ENCODE data around the gene NCOA1. TPM values are rescaled to one million over a fixed set of nuclear protein-coding genes. Genes with fewer than 3 reads are reported as not detected.

Gene NCOA1
- polyA plus RNA-seq, 1 donor from 2014 or later: 23.0 TPM

DNA sequence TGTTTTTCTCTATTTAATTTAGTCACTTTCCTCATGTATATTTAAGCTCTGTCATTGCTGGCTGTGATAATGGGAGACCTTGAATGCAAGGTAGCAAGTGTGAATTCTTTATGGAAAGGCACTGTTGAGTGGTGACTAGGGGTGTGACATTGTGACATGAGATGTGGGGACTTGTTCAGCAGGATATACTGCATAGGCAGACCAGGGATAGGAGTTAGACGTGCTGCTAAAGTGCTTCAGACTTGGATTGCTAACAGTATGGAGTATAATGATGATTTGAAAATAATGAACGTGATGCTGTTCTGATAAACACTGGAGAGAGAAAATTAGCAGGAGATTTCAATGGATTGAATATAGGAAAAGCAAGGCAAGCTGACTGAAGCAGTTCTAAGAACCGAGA lies 135.1 kb downstream of the NCOA1 start:
- TF ChIP-seq, protein P1, sequence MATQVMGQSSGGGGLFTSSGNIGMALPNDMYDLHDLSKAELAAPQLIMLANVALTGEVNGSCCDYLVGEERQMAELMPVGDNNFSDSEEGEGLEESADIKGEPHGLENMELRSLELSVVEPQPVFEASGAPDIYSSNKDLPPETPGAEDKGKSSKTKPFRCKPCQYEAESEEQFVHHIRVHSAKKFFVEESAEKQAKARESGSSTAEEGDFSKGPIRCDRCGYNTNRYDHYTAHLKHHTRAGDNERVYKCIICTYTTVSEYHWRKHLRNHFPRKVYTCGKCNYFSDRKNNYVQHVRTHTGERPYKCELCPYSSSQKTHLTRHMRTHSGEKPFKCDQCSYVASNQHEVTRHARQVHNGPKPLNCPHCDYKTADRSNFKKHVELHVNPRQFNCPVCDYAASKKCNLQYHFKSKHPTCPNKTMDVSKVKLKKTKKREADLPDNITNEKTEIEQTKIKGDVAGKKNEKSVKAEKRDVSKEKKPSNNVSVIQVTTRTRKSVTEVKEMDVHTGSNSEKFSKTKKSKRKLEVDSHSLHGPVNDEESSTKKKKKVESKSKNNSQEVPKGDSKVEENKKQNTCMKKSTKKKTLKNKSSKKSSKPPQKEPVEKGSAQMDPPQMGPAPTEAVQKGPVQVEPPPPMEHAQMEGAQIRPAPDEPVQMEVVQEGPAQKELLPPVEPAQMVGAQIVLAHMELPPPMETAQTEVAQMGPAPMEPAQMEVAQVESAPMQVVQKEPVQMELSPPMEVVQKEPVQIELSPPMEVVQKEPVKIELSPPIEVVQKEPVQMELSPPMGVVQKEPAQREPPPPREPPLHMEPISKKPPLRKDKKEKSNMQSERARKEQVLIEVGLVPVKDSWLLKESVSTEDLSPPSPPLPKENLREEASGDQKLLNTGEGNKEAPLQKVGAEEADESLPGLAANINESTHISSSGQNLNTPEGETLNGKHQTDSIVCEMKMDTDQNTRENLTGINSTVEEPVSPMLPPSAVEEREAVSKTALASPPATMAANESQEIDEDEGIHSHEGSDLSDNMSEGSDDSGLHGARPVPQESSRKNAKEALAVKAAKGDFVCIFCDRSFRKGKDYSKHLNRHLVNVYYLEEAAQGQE (IDR thresholded peaks at IDR 0.05; ENCODE audit: borderline replicate concordance): no peak
- TF ChIP-seq POLR2AphosphoS5 (IDR thresholded peaks at IDR 0.05) (peak; percentile 46), EP300 (conservative IDR thresholded peaks at IDR 0.05; ENCODE audit: poor library complexity, severe bottlenecking) (peak; percentile 41), SMC3 (conservative IDR thresholded peaks at IDR 0.05; ENCODE audit: poor library complexity) (no peak)
- H3F3A ChIP-seq (ENCODE audit: insufficient read depth, low read length, poor library complexity, severe bottlenecking): peaks cover 3% of the 10 kb centered on the region
- no peak overlapping the region for H2AFZ ChIP-seq (ENCODE audit: low read depth, low read length)
- H3K36me3 ChIP-seq (ENCODE audit: insufficient read depth, low read length): no peaks in the 10 kb centered on the region
- no peaks in the 10 kb centered on the region for H3K9me3 ChIP-seq (ENCODE audit: low read length)
- H3K79me2 ChIP-seq (replicated peaks; ENCODE audit: insufficient read depth, low read length): peaks cover 25% of the 10 kb centered on the region
- H3K4me3 ChIP-seq (ENCODE audit: low read length): no peak overlapping the region
- H4K20me1 ChIP-seq (ENCODE audit: insufficient read depth): peaks cover 3% of the 10 kb centered on the region
- no peak overlapping the region for H3K4me2 ChIP-seq (ENCODE audit: low read length)
- H3K9ac ChIP-seq (ENCODE audit: low read length): no peak overlapping the region
- no peak overlapping the region for H3K27ac ChIP-seq (ENCODE audit: low read length)
- H3K27me3 ChIP-seq (ENCODE audit: insufficient read depth, low read depth, low read length): no peaks in the 10 kb centered on the region
- H3K9me2 ChIP-seq (ENCODE audit: insufficient read depth, low read length): no peaks in the 10 kb centered on the region

GRCh38 chr2:24628746-24629145 lies 137.7 kb downstream of the NCOA1 start:
- TF ChIP-seq TAF1 (IDR thresholded peaks at IDR 0.05; ENCODE audit: low read depth): no peak
- TF ChIP-seq, protein P1 (IDR thresholded peaks at IDR 0.05; ENCODE audit: borderline replicate concordance): no peak
- no peak overlapping the region for H3K9ac ChIP-seq (ENCODE audit: low read length)
- no peaks in the 10 kb centered on the region for H3K27me3 ChIP-seq (ENCODE audit: insufficient read depth, low read depth, low read length)
- no peaks in the 10 kb centered on the region for H3K36me3 ChIP-seq (ENCODE audit: insufficient read depth, low read length)
- peaks cover 3% of the 10 kb centered on the region for H3F3A ChIP-seq (ENCODE audit: insufficient read depth, low read length, poor library complexity, severe bottlenecking)
- H2AFZ ChIP-seq (ENCODE audit: low read depth, low read length): no peak overlapping the region
- no peak overlapping the region for H3K27ac ChIP-seq (ENCODE audit: low read length)
- H4K20me1 ChIP-seq (ENCODE audit: insufficient read depth): no peaks in the 10 kb centered on the region
- no peak overlapping the region for H3K4me2 ChIP-seq (ENCODE audit: low read length)
- H3K4me3 ChIP-seq (ENCODE audit: low read length): no peak overlapping the region
- H3K79me2 ChIP-seq (replicated peaks; ENCODE audit: insufficient read depth, low read length): peaks cover 29% of the 10 kb centered on the region
- no peaks in the 10 kb centered on the region for H3K9me3 ChIP-seq (ENCODE audit: low read length)
- H3K9me2 ChIP-seq (ENCODE audit: insufficient read depth, low read length): no peaks in the 10 kb centered on the region

DNA sequence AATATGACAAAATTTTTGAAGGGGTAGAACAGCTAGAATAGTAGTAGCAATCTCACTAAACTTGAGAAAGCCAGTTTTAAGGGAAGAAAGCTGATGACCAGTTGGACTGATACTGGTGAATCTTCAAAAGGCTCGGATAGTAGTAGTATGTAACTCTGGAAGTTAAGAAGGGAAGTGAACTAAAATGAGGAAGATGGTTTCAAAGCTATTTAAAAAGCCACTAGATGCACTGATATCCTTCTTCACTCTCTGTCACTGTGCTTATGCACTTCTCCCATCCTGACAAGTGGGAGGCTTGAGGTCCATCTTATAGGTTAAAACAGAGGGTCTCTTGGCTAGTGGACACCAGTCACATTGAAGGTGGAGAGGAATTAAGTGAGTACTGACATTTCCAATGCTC lies 141.1 kb downstream of the NCOA1 start:
- Histone ChIP-seq H2AFZ (ENCODE audit: low read depth, low read length) (no peak overlapping the region), H3F3A (ENCODE audit: insufficient read depth, low read length, poor library complexity, severe bottlenecking) (no peaks in the 10 kb centered on the region), H3K79me2 (replicated peaks; ENCODE audit: insufficient read depth, low read length) (peaks cover 24% of the 10 kb centered on the region), H3K27ac (ENCODE audit: low read length) (no peak overlapping the region), H4K20me1 (ENCODE audit: insufficient read depth) (no peaks in the 10 kb centered on the region), H3K4me3 (ENCODE audit: low read length) (no peak overlapping the region), H3K27me3 (ENCODE audit: insufficient read depth, low read depth, low read length) (no peaks in the 10 kb centered on the region), H3K9ac (ENCODE audit: low read length) (no peak overlapping the region), H3K4me2 (ENCODE audit: low read length) (no peak overlapping the region), H3K9me3 (ENCODE audit: low read length) (no peaks in the 10 kb centered on the region), H3K9me2 (ENCODE audit: insufficient read depth, low read length) (no peaks in the 10 kb centered on the region), H3K36me3 (ENCODE audit: insufficient read depth, low read length) (no peaks in the 10 kb centered on the region)
- no peak for TF ChIP-seq MXI1 (conservative IDR thresholded peaks at IDR 0.05; ENCODE audit: poor library complexity, severe bottlenecking)
- no peak for TF ChIP-seq EZH2 (IDR thresholded peaks at IDR 0.05; ENCODE audit: borderline replicate concordance, insufficient read depth, low read length, poor library complexity, severe bottlenecking)
- TF ChIP-seq TAF1 (IDR thresholded peaks at IDR 0.05; ENCODE audit: low read depth): no peak
- TF ChIP-seq, protein P1 (IDR thresholded peaks at IDR 0.05; ENCODE audit: borderline replicate concordance): no peak
- TF ChIP-seq EP300 (conservative IDR thresholded peaks at IDR 0.05; ENCODE audit: poor library complexity, severe bottlenecking): no peak
- no peak for TF ChIP-seq SMC3 (conservative IDR thresholded peaks at IDR 0.05; ENCODE audit: poor library complexity)
- TF ChIP-seq CTCF (IDR thresholded peaks at IDR 0.05; ENCODE audit: poor library complexity, severe bottlenecking): no peak
- no peak for TF ChIP-seq RAD21 (conservative IDR thresholded peaks at IDR 0.05)
- TF ChIP-seq POLR2AphosphoS5 (IDR thresholded peaks at IDR 0.05): no peak
